HL-60/S4 treated with phorbol 12-myristate 13-acetate at 8.2 ng/mL for 4 days and 3 days (cell line): ENCODE data around the gene DAPK3.
"Not testable (repeated sequence)": the region's sequence is repeated elsewhere in the genome, so short reads cannot be mapped to it uniquely, and the experiment has no call there.

Source experiments
- in situ Hi-C: fragments of 300-500 bp; cut with MboI; formaldehyde crosslinking; loops from 2 replicates; pipeline ENCODE4 v1.15.0; 2022; ENCODE audit warnings: low sequenced_read_pairs

The DAPK3 gene

DNA sequence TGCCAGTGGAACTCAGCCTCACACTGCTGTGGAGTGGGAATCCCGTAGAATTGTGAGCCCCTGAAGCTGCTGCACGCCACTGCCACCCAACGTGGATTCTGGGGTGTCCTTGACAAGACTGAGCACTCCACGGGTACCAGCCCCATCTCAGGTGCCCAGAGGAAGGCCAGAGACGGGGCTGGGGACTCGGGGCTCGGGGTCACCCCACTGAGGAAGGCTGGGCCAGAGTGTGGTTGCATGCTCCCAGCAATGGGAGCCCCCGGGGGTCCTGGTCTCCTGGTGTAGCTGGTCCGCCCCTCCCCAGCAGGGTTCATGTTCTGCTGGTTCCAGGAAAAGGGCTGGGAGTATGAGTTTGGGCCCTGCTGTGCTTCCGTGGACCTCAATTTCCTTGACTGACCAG lies 15.2 kb downstream of the DAPK3 start:
- in situ Hi-C loops: no loop called here

- in situ Hi-C loops: not testable (repeated sequence)
Measured at GRCh38 chr19:3955276-3955675, 15.6 kb downstream of the DAPK3 start.

DNA sequence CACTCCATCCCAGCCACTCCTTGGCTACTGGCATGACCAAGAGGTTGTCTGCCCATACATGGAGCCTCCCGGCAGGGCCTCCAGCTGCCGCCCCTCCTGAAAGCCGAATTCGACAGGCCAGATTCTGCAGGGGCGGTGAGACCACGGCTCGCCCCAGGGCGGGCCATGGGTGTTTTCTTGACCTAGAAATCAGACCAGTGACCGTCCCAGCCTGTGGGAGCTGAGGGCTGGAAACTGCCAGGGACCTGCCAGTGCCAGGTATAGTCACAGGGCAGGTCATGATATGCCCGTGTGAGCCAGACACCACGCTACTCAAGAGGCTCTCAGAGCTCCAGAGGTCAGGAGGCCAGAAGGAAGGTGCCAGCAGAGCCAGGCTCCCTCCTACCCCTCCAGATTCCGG lies 16.8 kb downstream of the DAPK3 start:
- in situ Hi-C loops: no loop called here

GRCh38 chr19:3952755-3953276 lies 18.1 kb downstream of the DAPK3 start:
- in situ Hi-C loops: not testable (repeated sequence)

DNA sequence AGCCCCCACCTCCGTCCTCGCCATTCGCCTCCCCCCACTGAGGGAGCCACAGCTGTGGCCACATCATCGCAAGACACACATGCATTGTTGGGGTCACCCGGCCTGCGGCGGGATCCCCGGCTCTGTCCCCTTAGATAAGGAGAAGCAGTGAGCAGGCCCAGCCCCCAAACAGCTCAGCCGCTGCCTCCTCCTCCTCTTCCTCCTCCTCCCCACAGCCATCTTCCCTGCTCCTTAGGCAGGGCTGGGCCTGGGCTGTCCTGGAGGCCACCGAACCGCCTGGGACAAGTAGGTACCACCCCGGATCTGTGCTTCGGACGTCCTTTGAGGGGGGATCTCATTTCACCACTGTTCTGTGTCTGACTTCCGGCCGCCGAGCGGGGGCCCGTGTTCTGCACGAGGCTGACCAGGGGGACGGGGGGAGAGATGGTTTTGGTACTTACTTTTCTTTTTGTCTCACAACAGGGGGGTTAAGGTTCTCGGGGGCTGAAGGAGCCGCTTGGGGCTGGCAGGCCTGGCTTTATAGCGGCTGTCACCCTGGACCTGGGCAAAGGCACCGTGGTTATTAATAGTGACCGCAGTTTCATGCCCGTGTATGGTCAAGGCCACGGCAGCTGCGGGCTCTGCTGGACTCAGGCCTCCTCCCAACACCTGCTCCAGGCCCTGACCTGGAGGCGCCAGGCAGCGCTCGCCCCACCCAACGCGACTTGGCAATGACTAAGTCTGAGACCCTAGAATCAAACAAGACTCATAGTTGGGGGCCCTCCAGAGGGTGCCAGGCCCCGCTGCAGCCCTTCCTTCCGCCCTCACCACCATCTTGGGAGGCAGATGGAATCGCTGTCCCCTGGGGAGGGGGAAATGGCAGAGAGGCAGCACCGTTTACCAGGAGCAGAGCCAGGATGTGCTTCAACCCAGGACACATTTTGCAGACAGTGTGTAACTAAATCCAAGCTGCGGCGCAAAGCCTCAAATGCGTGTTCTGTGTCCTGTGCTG lies 19.7 kb downstream of the DAPK3 start:
- in situ Hi-C loops: no loop called here

GRCh38 chr19:3949997-3950859 lies 20.7 kb downstream of the DAPK3 start:
- in situ Hi-C loops: no loop called here

- in situ Hi-C loops: no loop called here
Measured at GRCh38 chr19:3949294-3949693, 21.6 kb downstream of the DAPK3 start.

GRCh38 chr19:3947316-3947933 lies 23.5 kb downstream of the DAPK3 start:
- in situ Hi-C loops: not testable (repeated sequence)

DNA sequence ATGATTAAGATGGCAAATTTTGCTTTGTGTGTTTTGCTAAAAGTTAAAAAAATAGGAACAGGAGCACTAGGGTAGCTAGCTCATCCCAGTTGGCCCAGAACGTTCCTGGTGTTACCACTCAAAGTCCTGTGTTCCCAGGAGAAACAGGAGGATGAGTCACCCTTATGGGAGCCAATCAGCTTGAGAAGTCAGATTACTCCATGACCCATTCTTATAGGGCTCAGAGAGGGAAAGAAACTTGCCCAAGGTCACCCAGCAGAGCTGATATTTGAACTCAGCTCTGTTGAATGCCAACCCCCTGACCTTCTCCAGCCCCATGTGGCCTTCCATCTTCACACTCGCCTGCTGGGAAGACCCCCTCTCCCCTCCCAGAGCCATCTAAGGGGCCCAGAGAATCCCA lies 25.1 kb downstream of the DAPK3 start:
- in situ Hi-C loops: no loop called here

GRCh38 chr19:3944018-3944721 lies 26.7 kb downstream of the DAPK3 start:
- in situ Hi-C loops: no loop called here

DNA sequence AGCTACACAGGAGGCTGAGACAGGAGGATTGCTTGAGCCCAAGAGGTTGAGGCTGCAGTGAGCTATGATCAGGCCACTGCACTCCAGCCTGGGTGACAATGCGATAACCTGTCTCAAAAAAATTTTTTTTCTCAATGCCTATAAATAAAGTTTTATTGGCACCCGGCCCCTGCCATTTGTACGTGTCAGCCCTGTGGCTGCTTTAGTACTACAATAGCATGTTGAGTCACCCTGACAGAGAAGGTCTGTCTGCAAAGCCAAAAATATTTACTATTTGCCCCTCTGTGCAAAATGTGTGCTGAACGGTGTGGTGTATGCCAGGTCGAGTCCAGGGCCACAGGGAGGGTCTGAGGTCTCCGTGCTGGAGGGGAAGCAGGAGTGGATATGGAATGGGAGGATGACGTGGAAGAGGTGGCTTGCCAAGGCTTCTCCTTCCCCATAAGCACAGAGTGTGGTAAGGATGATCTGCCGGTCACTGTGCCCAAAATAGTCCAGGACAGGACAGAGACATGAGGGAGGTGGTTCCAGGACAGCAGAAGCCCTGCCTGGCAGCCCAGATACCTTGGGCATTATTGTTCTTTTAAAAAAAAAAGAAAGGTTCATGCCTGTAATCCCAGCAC lies 28.0 kb downstream of the DAPK3 start:
- in situ Hi-C loops: no loop called here

GRCh38 chr19:3938300-3938950 lies 32.5 kb downstream of the DAPK3 start:
- in situ Hi-C loops: not testable (repeated sequence)

GRCh38 chr19:3936506-3937442 lies 34.1 kb downstream of the DAPK3 start:
- in situ Hi-C loops: no loop called here

DNA sequence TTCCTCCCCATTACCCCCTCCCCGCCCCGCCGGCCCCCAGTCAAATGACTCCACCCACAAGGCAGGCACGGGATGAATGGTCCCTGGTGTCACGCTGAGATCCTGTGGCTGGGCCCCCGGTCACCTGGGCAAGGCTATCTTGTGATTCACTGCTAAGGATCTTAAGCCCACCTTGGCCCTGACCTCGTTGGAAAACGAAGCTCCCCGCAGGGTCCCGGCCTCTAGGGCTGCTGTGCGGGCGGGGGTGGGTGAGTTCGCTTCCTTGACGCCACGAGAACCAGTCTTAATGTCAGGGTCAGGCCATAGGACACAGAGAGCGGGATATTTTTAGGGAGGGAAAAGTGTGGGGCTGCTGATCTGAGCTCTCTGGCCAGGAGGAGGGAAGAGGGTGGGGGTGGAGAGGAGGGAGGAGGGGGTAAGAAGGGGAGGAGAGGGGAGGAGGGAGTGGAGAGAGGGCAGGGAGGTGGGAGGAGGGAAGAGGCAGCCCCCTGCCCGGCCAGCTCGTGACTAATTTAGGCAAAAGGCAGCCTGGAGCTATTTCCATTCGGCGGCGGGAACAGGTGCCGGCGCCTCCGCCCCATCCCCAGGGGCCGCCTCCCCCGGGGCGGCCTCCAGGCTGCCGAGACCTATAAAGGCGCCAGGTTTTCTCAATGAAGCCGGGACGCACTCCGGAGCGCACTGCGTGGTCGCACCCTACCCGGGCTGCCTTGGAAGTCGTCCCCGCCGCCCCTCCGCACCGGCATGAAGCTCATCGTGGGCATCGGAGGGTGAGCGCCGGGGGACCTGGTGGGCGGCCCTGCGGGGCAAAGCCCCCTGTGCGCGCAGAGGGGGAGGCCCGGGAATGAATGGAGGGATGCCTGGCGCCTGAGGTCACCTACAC lies 37.7 kb downstream of the DAPK3 start, which contains the start of gene NMRK2:
Gene NMRK2 (plus strand): TSS at position 139 of the 880 bp plus-strand sequence. CDS start 603 bp downstream, at position 742.
- in situ Hi-C loops: no loop called here

DNA sequence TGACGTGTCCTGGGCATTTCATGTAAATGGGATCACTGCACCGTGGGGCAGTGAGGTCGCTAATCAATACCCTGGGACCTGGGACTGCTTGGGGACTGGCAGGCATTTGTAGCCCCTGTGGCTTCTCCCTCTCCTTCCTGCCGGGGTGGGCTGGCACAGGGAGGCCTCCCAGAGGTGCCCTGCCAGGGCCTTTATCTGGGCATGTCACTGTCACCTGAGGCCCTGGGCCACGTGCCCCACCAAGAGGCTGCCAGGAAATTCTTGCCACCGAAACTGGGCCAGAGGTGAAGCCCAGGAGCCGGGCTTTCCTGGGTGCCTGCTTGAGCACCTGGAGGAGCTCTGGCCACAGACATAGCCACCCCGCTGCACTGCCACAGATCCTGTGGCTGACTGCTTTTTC lies 39.9 kb downstream of the DAPK3 start:
- in situ Hi-C loops: no loop called here

DNA sequence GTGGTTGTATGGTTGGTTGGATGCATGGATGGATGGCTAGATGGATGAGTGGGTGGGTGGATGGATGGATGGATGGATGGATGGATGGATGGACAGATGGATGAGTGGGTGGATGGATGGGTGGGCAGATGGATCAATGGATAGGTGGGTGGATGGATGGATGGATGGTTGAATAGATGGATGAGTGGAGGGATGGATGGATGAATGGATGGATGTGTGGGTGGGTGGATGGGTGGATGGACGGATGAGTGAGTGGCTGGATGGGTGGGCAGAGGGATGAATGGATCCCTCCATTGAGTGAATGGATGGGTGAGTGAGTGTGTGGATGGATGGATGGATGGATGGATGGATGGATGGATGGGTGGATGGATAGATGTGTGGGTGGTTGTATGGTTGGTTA lies 47.0 kb downstream of the DAPK3 start:
- in situ Hi-C loops: no loop called here

GRCh38 chr19:3923096-3923758 lies 47.7 kb downstream of the DAPK3 start:
- in situ Hi-C loops: no loop called here
